Karpas-422 (cell line): ENCODE results near the gene KRTAP1-5. TPM values are rescaled to one million over a fixed set of nuclear protein-coding genes. Genes with fewer than 3 reads are reported as not detected.

ENCODE experiments used
- DNase-seq: peaks from one replicate; pipeline ENCODE4 v3.0.0-alpha.2; 2015
- H2AFZ ChIP-seq: fragments of 200-600 bp; sonication (generic); 2 replicates; pipeline ENCODE4 v1.6.1; 2014; ENCODE audit warnings: antibody characterized with exemption, low read length, mixed read lengths
- H3K27ac ChIP-seq: fragments of 200-600 bp; sonication (generic); 2 replicates; pipeline ENCODE4 v1.5.1; 2014; ENCODE audit warnings: mild to moderate bottlenecking, low read length, moderate library complexity
- H3K27me3 ChIP-seq: fragments of 200-600 bp; sonication (generic); 2 replicates; pipeline ENCODE4 v1.6.1; 2014; ENCODE audit warnings: low read length, mixed read lengths
- H3K36me3 ChIP-seq: fragments of 200-600 bp; sonication (generic); 2 replicates; pipeline ENCODE4 v1.6.1; 2014; ENCODE audit warnings: low read length, mixed read lengths; ENCODE audit not compliant: insufficient read depth
- H3K4me1 ChIP-seq: fragments of 200-600 bp; sonication (generic); 2 replicates; pipeline ENCODE4 v1.6.1; 2014; ENCODE audit warnings: mild to moderate bottlenecking, low read length, mixed read lengths
- H3K4me2 ChIP-seq: fragments of 200-600 bp; sonication (generic); 2 replicates; pipeline ENCODE4 v1.6.1; 2014; ENCODE audit warnings: low read length, low read depth, mild to moderate bottlenecking; ENCODE audit not compliant: poor library complexity, severe bottlenecking
- H3K4me3 ChIP-seq: fragments of 200-600 bp; sonication (generic); 2 replicates; pipeline ENCODE4 v1.5.1; 2014; ENCODE audit warnings: mild to moderate bottlenecking, antibody characterized with exemption, low read length, mixed read lengths
- H3K79me2 ChIP-seq: fragments of 200-600 bp; sonication (generic); 2 replicates; pipeline ENCODE4 v1.6.1; 2014; ENCODE audit warnings: mild to moderate bottlenecking, low read length, mixed read lengths
- H3K9ac ChIP-seq: fragments of 200-600 bp; sonication (generic); 2 replicates; pipeline ENCODE4 v1.6.0; 2014; ENCODE audit warnings: low read length
- H3K9me2 ChIP-seq: fragments of 200-600 bp; sonication (generic), shearing (Covaris generic); replicated peaks from 2 replicates; pipeline ENCODE4 v1.6.0; 2014; ENCODE audit warnings: mild to moderate bottlenecking, low read length, moderate library complexity; ENCODE audit not compliant: insufficient read depth
- H3K9me3 ChIP-seq: fragments of 300-700, 200-600 bp; sonication (generic); 2 replicates; pipeline ENCODE4 v1.6.1; 2014; ENCODE audit warnings: low read length, mixed read lengths
- H4K20me1 ChIP-seq: fragments of 200-600 bp; sonication (generic); 2 replicates; pipeline ENCODE4 v1.6.1; 2014; ENCODE audit warnings: mild to moderate bottlenecking, antibody characterized with exemption, low read length, low read depth; ENCODE audit not compliant: insufficient read depth
- small RNA-seq: library from RNA; depleted of rRNA; stranded (forward); fragments of <200 nt; gene quantifications from one replicate; pipeline ENCODE3, GENCODE V24; 2014
- total RNA-seq: library from RNA; depleted of rRNA; stranded (reverse); fragments of >200 nt; shearing (Covaris generic); gene quantifications from 2 replicates; pipeline ENCODE4 v1.2.3, GENCODE V29; 2014; ENCODE audit warnings: low replicate concordance; rRNA removed

Gene KRTAP1-5
- total RNA-seq, 1 experiment from 2014 or later: not detected

GRCh38 chr17:40978575-40979151 lies 48.3 kb downstream of the KRTAP1-5 start:
- Histone ChIP-seq H4K20me1 (no peaks in the 10 kb centered on the region), H3K27me3 (no peaks in the 10 kb centered on the region), H3K4me1 (no peaks in the 10 kb centered on the region), H2AFZ (no peak overlapping the region), H3K9me2 (no peaks in the 10 kb centered on the region), H3K9me3 (no peaks in the 10 kb centered on the region), H3K4me3 (no peak overlapping the region), H3K9ac (no peak overlapping the region), H3K36me3 (no peaks in the 10 kb centered on the region), H3K79me2 (no peaks in the 10 kb centered on the region), H3K4me2 (no peak overlapping the region), H3K27ac (no peak overlapping the region)
- no peak for DNase-seq

Small RNA genes lying within 50 kb of the gene (small RNA-seq; reads per million reads assigned to genes)
- gene KRTAP3-4P: not detected

Other genes starting within 250 kb of the KRTAP1-5 start
- not detected in 2 replicates for gene KRT27, start 244.7 kb downstream of the KRTAP1-5 start, total RNA-seq
- gene KRT28, start 227.2 kb downstream of the KRTAP1-5 start, total RNA-seq: not detected in 2 replicates
- 14.9 and 21.6 TPM in 2 replicates for gene KRT10, start 204.6 kb downstream of the KRTAP1-5 start, total RNA-seq
- not detected in 2 replicates for gene KRT12, start 160.0 kb downstream of the KRTAP1-5 start, total RNA-seq
- not detected in 2 replicates for gene KRT20, start 142.0 kb downstream of the KRTAP1-5 start, total RNA-seq
- not detected in 2 replicates for gene KRT23, start 89.6 kb downstream of the KRTAP1-5 start, total RNA-seq
- gene KRT39, start 60.3 kb downstream of the KRTAP1-5 start, total RNA-seq: not detected in 2 replicates
- gene KRT40, start 42.9 kb downstream of the KRTAP1-5 start, total RNA-seq: not detected in 2 replicates
- gene KRTAP3-3, start 33.0 kb downstream of the KRTAP1-5 start, total RNA-seq: not detected in 2 replicates
- not detected in 2 replicates for gene KRTAP3-2, start 27.3 kb downstream of the KRTAP1-5 start, total RNA-seq
- gene KRTAP3-1, start 18.1 kb downstream of the KRTAP1-5 start, total RNA-seq: not detected in 2 replicates
- not detected in 2 replicates for gene KRTAP1-4, start 3.0 kb upstream of the KRTAP1-5 start, total RNA-seq
- not detected in 2 replicates for gene KRTAP1-3, start 7.7 kb upstream of the KRTAP1-5 start, total RNA-seq
- gene KRTAP1-1, start 14.2 kb upstream of the KRTAP1-5 start, total RNA-seq: not detected in 2 replicates
- gene KRTAP2-1, start 20.1 kb upstream of the KRTAP1-5 start, total RNA-seq: not detected in 2 replicates
- gene KRTAP2-2, start 28.0 kb upstream of the KRTAP1-5 start, total RNA-seq: not detected in 2 replicates
- not detected in 2 replicates for gene KRTAP2-3, start 32.9 kb upstream of the KRTAP1-5 start, total RNA-seq
- gene KRTAP2-4, start 38.7 kb upstream of the KRTAP1-5 start, total RNA-seq: not detected in 2 replicates
- gene KRTAP4-7, start 56.9 kb upstream of the KRTAP1-5 start, total RNA-seq: not detected in 2 replicates
- gene KRTAP4-8, start 70.9 kb upstream of the KRTAP1-5 start, total RNA-seq: not detected in 2 replicates
- gene KRTAP4-16, start 75.0 kb upstream of the KRTAP1-5 start, total RNA-seq: not detected in 2 replicates
- gene KRTAP4-9, start 78.2 kb upstream of the KRTAP1-5 start, total RNA-seq: not detected in 2 replicates
- not detected in 2 replicates for gene KRTAP4-11, start 91.2 kb upstream of the KRTAP1-5 start, total RNA-seq
- gene KRTAP4-12, start 97.0 kb upstream of the KRTAP1-5 start, total RNA-seq: not detected in 2 replicates
- not detected in 2 replicates for gene KRTAP4-6, start 113.3 kb upstream of the KRTAP1-5 start, total RNA-seq
- gene KRTAP4-5, start 122.6 kb upstream of the KRTAP1-5 start, total RNA-seq: not detected in 2 replicates
- not detected in 2 replicates for gene KRTAP4-4, start 133.5 kb upstream of the KRTAP1-5 start, total RNA-seq
- not detected in 2 replicates for gene KRTAP4-3, start 141.0 kb upstream of the KRTAP1-5 start, total RNA-seq
- gene KRTAP4-2, start 151.0 kb upstream of the KRTAP1-5 start, total RNA-seq: not detected in 2 replicates
- not detected in 2 replicates for gene KRTAP4-1, start 157.7 kb upstream of the KRTAP1-5 start, total RNA-seq
- gene KRTAP9-1, start 162.7 kb upstream of the KRTAP1-5 start, total RNA-seq: not detected in 2 replicates
- gene KRTAP9-2, start 199.4 kb upstream of the KRTAP1-5 start, total RNA-seq: not detected in 2 replicates
- not detected in 2 replicates for gene KRTAP9-3, start 205.2 kb upstream of the KRTAP1-5 start, total RNA-seq
- not detected in 2 replicates for gene KRTAP9-8, start 210.8 kb upstream of the KRTAP1-5 start, total RNA-seq
- gene KRTAP9-4, start 222.5 kb upstream of the KRTAP1-5 start, total RNA-seq: not detected in 2 replicates
- gene KRTAP9-9, start 228.2 kb upstream of the KRTAP1-5 start, total RNA-seq: not detected in 2 replicates
- not detected in 2 replicates for gene KRTAP9-6, start 238.2 kb upstream of the KRTAP1-5 start, total RNA-seq
- gene KRTAP9-7, start 248.5 kb upstream of the KRTAP1-5 start, total RNA-seq: not detected in 2 replicates